ENCODE data around the gene C1QTNF2.

DNA sequence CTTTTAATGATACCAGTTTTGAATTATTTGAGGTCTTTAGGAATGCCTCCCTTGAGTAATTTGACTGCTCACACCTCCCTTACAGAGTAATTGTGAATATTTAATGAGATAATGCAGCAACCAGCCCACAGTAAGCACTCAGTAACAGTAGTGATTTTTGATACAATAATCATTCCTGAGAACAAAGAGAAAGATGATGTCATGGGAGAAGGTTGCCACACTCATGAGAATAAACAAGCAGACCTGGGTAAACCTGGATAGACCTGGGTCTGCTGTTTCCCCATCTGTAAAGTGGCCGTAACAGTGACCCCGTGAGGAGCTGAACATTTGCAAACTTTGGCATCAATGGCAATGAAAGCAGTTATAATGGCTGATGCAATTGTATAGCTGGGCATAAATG is 4.2 kb downstream of the C1QTNF2 start:
- TF ChIP-seq, protein P1, sequence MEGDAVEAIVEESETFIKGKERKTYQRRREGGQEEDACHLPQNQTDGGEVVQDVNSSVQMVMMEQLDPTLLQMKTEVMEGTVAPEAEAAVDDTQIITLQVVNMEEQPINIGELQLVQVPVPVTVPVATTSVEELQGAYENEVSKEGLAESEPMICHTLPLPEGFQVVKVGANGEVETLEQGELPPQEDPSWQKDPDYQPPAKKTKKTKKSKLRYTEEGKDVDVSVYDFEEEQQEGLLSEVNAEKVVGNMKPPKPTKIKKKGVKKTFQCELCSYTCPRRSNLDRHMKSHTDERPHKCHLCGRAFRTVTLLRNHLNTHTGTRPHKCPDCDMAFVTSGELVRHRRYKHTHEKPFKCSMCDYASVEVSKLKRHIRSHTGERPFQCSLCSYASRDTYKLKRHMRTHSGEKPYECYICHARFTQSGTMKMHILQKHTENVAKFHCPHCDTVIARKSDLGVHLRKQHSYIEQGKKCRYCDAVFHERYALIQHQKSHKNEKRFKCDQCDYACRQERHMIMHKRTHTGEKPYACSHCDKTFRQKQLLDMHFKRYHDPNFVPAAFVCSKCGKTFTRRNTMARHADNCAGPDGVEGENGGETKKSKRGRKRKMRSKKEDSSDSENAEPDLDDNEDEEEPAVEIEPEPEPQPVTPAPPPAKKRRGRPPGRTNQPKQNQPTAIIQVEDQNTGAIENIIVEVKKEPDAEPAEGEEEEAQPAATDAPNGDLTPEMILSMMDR (IDR thresholded peaks at IDR 0.05), result no peak
- TF ChIP-seq POLR2AphosphoS5 (IDR thresholded peaks at IDR 0.05) (no peak), POLR2A (IDR thresholded peaks at IDR 0.05) (no peak)
